GM23248 (cell line): ENCODE results near the gene ZNF592. TPM values are rescaled to one million over a fixed set of nuclear protein-coding genes. Genes with fewer than 3 reads are reported as not detected.
A peak's percentile ranks its signal among the peaks of the same experiment; 100 is the strongest.

Experiments used
- DNase-seq: peaks from one replicate; pipeline ENCODE4 v3.0.0-alpha.2; 2015
- H2AFZ ChIP-seq: fragments of 200-600 bp; sonication (generic); 2 replicates; pipeline ENCODE4 v1.6.1; 2016; ENCODE audit warnings: antibody characterized with exemption
- H3F3A ChIP-seq: fragments of 200-600 bp; sonication (generic); 2 replicates; pipeline ENCODE4 v1.6.1; 2016; ENCODE audit warnings: mild to moderate bottlenecking, antibody characterized with exemption, mixed run types; ENCODE audit not compliant: insufficient read depth
- H3K27ac ChIP-seq: fragments of 200-600 bp; sonication (generic); 2 replicates; pipeline ENCODE4 v1.5.1; 2016; ENCODE audit warnings: mild to moderate bottlenecking
- H3K27me3 ChIP-seq: fragments of 200-600 bp; sonication (generic); replicated peaks from 2 replicates; pipeline ENCODE4 v1.6.1; 2016; ENCODE audit warnings: mild to moderate bottlenecking; ENCODE audit not compliant: insufficient read depth
- H3K36me3 ChIP-seq: fragments of 200-600 bp; sonication (generic); 2 replicates; pipeline ENCODE4 v1.6.1; 2016; ENCODE audit warnings: low read depth, mild to moderate bottlenecking
- H3K4me1 ChIP-seq: fragments of 200-600 bp; sonication (generic); 2 replicates; pipeline ENCODE4 v1.6.1; 2016; ENCODE audit warnings: mild to moderate bottlenecking; ENCODE audit not compliant: insufficient read depth
- H3K4me2 ChIP-seq: fragments of 200-600 bp; sonication (generic); one replicate; pipeline ENCODE4 v1.6.1; 2016; ENCODE audit warnings: mild to moderate bottlenecking; ENCODE audit not compliant: unreplicated experiment
- H3K4me3 ChIP-seq: fragments of 200-600 bp; sonication (generic); 2 replicates; pipeline ENCODE4 v1.5.1; 2016; ENCODE audit warnings: mild to moderate bottlenecking
- H3K79me2 ChIP-seq: fragments of 200-600 bp; sonication (generic); 2 replicates; pipeline ENCODE4 v1.6.1; 2016; ENCODE audit warnings: mild to moderate bottlenecking; ENCODE audit not compliant: insufficient read depth
- H3K9ac ChIP-seq: fragments of 200-600 bp; sonication (generic); 2 replicates; pipeline ENCODE4 v1.6.1; 2016; ENCODE audit warnings: mild to moderate bottlenecking
- H3K9me2 ChIP-seq: fragments of 200-600 bp; sonication (generic); 2 replicates; pipeline ENCODE4 v1.6.1; 2016; ENCODE audit warnings: mixed run types, mild to moderate bottlenecking, moderate library complexity; ENCODE audit not compliant: insufficient read depth
- H3K9me3 ChIP-seq: fragments of 200-600 bp; sonication (generic); one replicate; pipeline ENCODE4 v1.6.1; 2017; ENCODE audit warnings: low read depth
- H4K20me1 ChIP-seq: fragments of 200-600 bp; sonication (generic); 2 replicates; pipeline ENCODE4 v1.6.0; 2016; ENCODE audit not compliant: insufficient read depth
- EZH2 ChIP-seq: fragments of 200-600 bp; sonication (generic); IDR thresholded peaks from 2 replicates; pipeline ENCODE4 v1.6.1; 2018; ENCODE audit warnings: antibody characterized with exemption, mild to moderate bottlenecking; ENCODE audit not compliant: insufficient read depth, poor library complexity, severe bottlenecking
- EZH2phosphoT487 ChIP-seq: fragments of 200-600 bp; sonication (generic); IDR thresholded peaks from 2 replicates; pipeline ENCODE4 v1.6.1; 2018; ENCODE audit warnings: antibody characterized with exemption, moderate library complexity, mild to moderate bottlenecking, low read depth; ENCODE audit not compliant: insufficient read depth
- WGBS, 2 experiments: methylation state at CpG; one replicate each; pipeline ENCODE4 v1.1.6; 2015 to 2017; ENCODE audit warnings: low lambda C conversion rate in 2 of 2, low coverage in 1 of 2; ENCODE audit errors: missing lambda C conversion rate in 2 of 2; 5-methylcytosine and 5-hydroxymethylcytosine counted together
- in situ Hi-C: fragments of 300-500 bp; cut with MboI; formaldehyde crosslinking; loops from 2 replicates; pipeline ENCODE4 v1.15.0; 2020
- polyA plus RNA-seq: library from polyadenylated mRNA; unstranded; fragments of >200 nt; fragmentation: Nextera tagmentation; extraction: Ambion mirVana; gene quantifications from 2 replicates; pipeline ENCODE4 v1.2.1, GENCODE V29; 2016
- total RNA-seq: library from RNA; depleted of rRNA; stranded (reverse); fragments of >200 nt; shearing (Covaris generic); gene quantifications from 2 replicates; pipeline ENCODE4 v1.2.3, GENCODE V29; 2014

The ZNF592 gene
- total and polyA plus RNA-seq, 2 experiments from 2014 or later = 7.4 to 9.8 TPM

- Histone ChIP-seq H3K27ac (no peak overlapping the region), H3K9me3 (no peaks in the 10 kb centered on the region), H3K9me2 (no peaks in the 10 kb centered on the region), H3K36me3 (no peaks in the 10 kb centered on the region), H3K79me2 (peaks cover 100% of the 10 kb centered on the region), H3K9ac (no peak overlapping the region), H3F3A (peaks cover 21% of the 10 kb centered on the region), H3K4me1 (peaks cover 12% of the 10 kb centered on the region), H4K20me1 (peaks cover 10% of the 10 kb centered on the region), H3K4me3 (no peak overlapping the region), H3K4me2 (no peak overlapping the region), H2AFZ (no peak overlapping the region), H3K27me3 (no peaks in the 10 kb centered on the region)
- WGBS, 2 experiments = 95 to 98% methylated on average over 5 of the region's 5 CpGs
- no peak for TF ChIP-seq EZH2
- TF ChIP-seq EZH2phosphoT487 = no peak
- in situ Hi-C loops = no loop called here
- DNase-seq = no peak
These were observed 44.6 kb upstream of the ZNF592 start for GRCh38 chr15:84703808-84704207.

GRCh38 chr15:84714372-84714771, 34.0 kb upstream of the ZNF592 start:
- Histone ChIP-seq H3K4me1 (peaks cover 16% of the 10 kb centered on the region), H4K20me1 (peaks cover 12% of the 10 kb centered on the region), H3K4me3 (peak overlapping the region; percentile 93), H3K4me2 (peak overlapping the region; percentile 94), H3K27ac (peak overlapping the region; percentile 92), H3K9me2 (no peaks in the 10 kb centered on the region), H3K36me3 (peaks cover 9% of the 10 kb centered on the region; the same call in 1 of the 2 replicates), H3F3A (peaks cover 27% of the 10 kb centered on the region), H3K9me3 (no peaks in the 10 kb centered on the region), H2AFZ (no peak overlapping the region), H3K9ac (peak overlapping the region; percentile 93), H3K79me2 (peaks cover 75% of the 10 kb centered on the region), H3K27me3 (no peaks in the 10 kb centered on the region)
- WGBS, 2 experiments = 89 to 90% methylated on average over 5 of the region's 5 CpGs
- TF ChIP-seq EZH2phosphoT487 (no peak), EZH2 (no peak)
- no peak for DNase-seq
- in situ Hi-C loops = no loop called here

- TF ChIP-seq EZH2phosphoT487 = no peak
- no peak for TF ChIP-seq EZH2
- Histone ChIP-seq H3K9me2 (no peaks in the 10 kb centered on the region), H3K9ac (peak overlapping the region; percentile 93), H3K27ac (peak overlapping the region; percentile 92), H3K27me3 (no peaks in the 10 kb centered on the region), H4K20me1 (peaks cover 12% of the 10 kb centered on the region), H3K4me2 (peak overlapping the region; percentile 94), H3F3A (peaks cover 27% of the 10 kb centered on the region), H3K9me3 (no peaks in the 10 kb centered on the region), H3K4me1 (peaks cover 16% of the 10 kb centered on the region), H2AFZ (peak overlapping the region; percentile 92), H3K4me3 (peak overlapping the region; percentile 93), H3K36me3 (peaks cover 7% of the 10 kb centered on the region; the same call in 1 of the 2 replicates), H3K79me2 (peaks cover 70% of the 10 kb centered on the region)
- peak; percentile 15 for DNase-seq
- 53 to 58% methylated on average over 3 of the region's 3 CpGs for WGBS, 2 experiments
- in situ Hi-C loops = no loop called here
These were observed 33.6 kb upstream of the ZNF592 start for GRCh38 chr15:84714821-84715220.

- H3K4me1 ChIP-seq = peaks cover 16% of the 10 kb centered on the region
- H3F3A ChIP-seq = peaks cover 27% of the 10 kb centered on the region
- TF ChIP-seq EZH2 (no peak), EZH2phosphoT487 (no peak)
- H3K9ac ChIP-seq = peak overlapping the region; percentile 93
- no peaks in the 10 kb centered on the region for H3K9me2 ChIP-seq
- DNase-seq = peak; percentile 70
- in situ Hi-C loops = no loop called here
- H3K9me3 ChIP-seq = no peaks in the 10 kb centered on the region
- peak overlapping the region; percentile 94 for H3K4me2 ChIP-seq
- peaks cover 63% of the 10 kb centered on the region for H3K79me2 ChIP-seq
- no peaks in the 10 kb centered on the region for H3K27me3 ChIP-seq
- peak overlapping the region; percentile 92 for H3K27ac ChIP-seq
- peak overlapping the region; percentile 92 for H2AFZ ChIP-seq
- 1% methylated on average over 34 to 36 of the region's 36 CpGs for WGBS, 2 experiments
- peak overlapping the region; percentile 93 for H3K4me3 ChIP-seq
- H4K20me1 ChIP-seq = peaks cover 12% of the 10 kb centered on the region
- H3K36me3 ChIP-seq = peaks cover 7% of the 10 kb centered on the region; the same call in 1 of the 2 replicates
These were observed 32.9 kb upstream of the ZNF592 start for GRCh38 chr15:84715441-84716035.
